VCaP (cell line): ENCODE data around the gene AGO3.
"Not testable (repeated sequence)": the region's sequence is repeated elsewhere in the genome, so short reads cannot be mapped to it uniquely, and the experiment has no call there.

ENCODE experiments used
- H3K27ac ChIP-seq: fragments of 450-650 bp; 2 replicates; pipeline ENCODE4 v1.5.1; 2017
- CTCF ChIP-seq: fragments of 450-650 bp; conservative IDR thresholded peaks from 2 replicates; pipeline ENCODE4 v1.5.1; 2017; ENCODE audit warnings: mild to moderate bottlenecking, moderate library complexity

AGO3 gene

GRCh38 chr1:35968396-35968795 is 37.5 kb downstream of the AGO3 start:
- no peak overlapping the region for H3K27ac ChIP-seq
- no peak for TF ChIP-seq CTCF

GRCh38 chr1:35971601-35972000 is 40.7 kb downstream of the AGO3 start:
- H3K27ac ChIP-seq: no peak overlapping the region
- TF ChIP-seq CTCF: no peak

- H3K27ac ChIP-seq: not testable (repeated sequence)
Observed at GRCh38 chr1:35972631-35973030, 41.7 kb downstream of the AGO3 start.

GRCh38 chr1:35980090-35980489 is 49.2 kb downstream of the AGO3 start:
- no peak for TF ChIP-seq CTCF

GRCh38 chr1:35988237-35988636 is 57.3 kb downstream of the AGO3 start:
- H3K27ac ChIP-seq: no peak overlapping the region
- no peak for TF ChIP-seq CTCF

More at GRCh38 chr1:35980090-35980489, 49.2 kb downstream of the AGO3 start:
- no peak overlapping the region for H3K27ac ChIP-seq

- TF ChIP-seq CTCF: no peak
Observed at GRCh38 chr1:36006941-36007500, 76.1 kb downstream of the AGO3 start.

GRCh38 chr1:36007741-36008140 is 76.8 kb downstream of the AGO3 start:
- no peak overlapping the region for H3K27ac ChIP-seq
- TF ChIP-seq CTCF: no peak

More at GRCh38 chr1:36006941-36007500, 76.1 kb downstream of the AGO3 start:
- H3K27ac ChIP-seq: no peak overlapping the region

- H3K27ac ChIP-seq: no peak overlapping the region
- TF ChIP-seq CTCF: no peak
Observed at GRCh38 chr1:36008546-36009197, 77.8 kb downstream of the AGO3 start.
